AG04449 (cell line): ENCODE data around the gene CHCHD1.
"Not testable (repeated sequence)": the region's sequence is repeated elsewhere in the genome, so short reads cannot be mapped to it uniquely, and the experiment has no call there.

Source experiments
- CTCF ChIA-PET: fragments of 350-600 bp; formaldehyde crosslinking; extraction: SDS; loops from one replicate; lab custom pipeline; 2021; ENCODE audit warnings: antibody characterized with exemption; lab: Yijun Ruan, JAX
- POLR2A ChIA-PET: fragments of 400-600, 350-600 bp; formaldehyde crosslinking; extraction: SDS; loops from one replicate; lab custom pipeline; 2020; ENCODE audit warnings: antibody characterized with exemption, inconsistent platforms; lab: Yijun Ruan, JAX
- DNase-seq: peaks from one replicate; pipeline ENCODE4 v3.0.0-alpha.2; 2010; ENCODE audit warnings: low read depth, low spot score
- H3K4me3 ChIP-seq: 2 replicates; pipeline ENCODE4 v1.5.1; 2011; ENCODE audit warnings: low read depth, mild to moderate bottlenecking, control low read depth, low read length
- TF ChIP-seq, protein P1 (sequence below): IDR thresholded peaks from one replicate; pipeline ENCODE4 v1.5.1; 2011; ENCODE audit warnings: mild to moderate bottlenecking, moderate library complexity, low read length, control low read depth, inconsistent platforms; ENCODE audit not compliant: insufficient read depth; ENCODE audit errors: missing control alignments

Gene CHCHD1

DNA sequence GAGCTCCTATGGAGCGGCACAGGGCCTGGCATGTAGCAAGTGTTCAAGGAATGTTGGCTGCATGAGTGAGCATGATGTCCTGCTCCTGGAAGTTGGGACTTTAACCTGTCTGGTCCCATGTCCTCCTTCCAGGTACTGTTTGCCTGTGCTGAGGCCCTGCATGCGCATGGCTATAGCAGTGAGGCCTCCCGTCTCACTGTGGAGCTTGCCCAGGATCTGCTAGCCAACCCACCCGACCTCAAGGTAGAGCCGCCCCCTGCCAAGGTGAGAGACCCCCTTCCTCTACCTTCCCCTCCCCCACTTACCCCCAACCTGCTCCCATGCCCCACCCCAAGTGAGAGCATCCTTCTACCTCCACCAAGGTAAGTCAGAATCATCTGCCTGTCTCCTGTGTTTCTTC is 11.6 kb downstream of the CHCHD1 start:
- CTCF ChIA-PET, result interaction anchor here (1.0 to 1.2 kb wide), 2 partner anchors 55 to 86 kb away, joined by 3 to 4 read pairs; no protein-coding TSS in a partner anchor
- POLR2A ChIA-PET, result no interaction called here
- TF ChIP-seq, protein P1, sequence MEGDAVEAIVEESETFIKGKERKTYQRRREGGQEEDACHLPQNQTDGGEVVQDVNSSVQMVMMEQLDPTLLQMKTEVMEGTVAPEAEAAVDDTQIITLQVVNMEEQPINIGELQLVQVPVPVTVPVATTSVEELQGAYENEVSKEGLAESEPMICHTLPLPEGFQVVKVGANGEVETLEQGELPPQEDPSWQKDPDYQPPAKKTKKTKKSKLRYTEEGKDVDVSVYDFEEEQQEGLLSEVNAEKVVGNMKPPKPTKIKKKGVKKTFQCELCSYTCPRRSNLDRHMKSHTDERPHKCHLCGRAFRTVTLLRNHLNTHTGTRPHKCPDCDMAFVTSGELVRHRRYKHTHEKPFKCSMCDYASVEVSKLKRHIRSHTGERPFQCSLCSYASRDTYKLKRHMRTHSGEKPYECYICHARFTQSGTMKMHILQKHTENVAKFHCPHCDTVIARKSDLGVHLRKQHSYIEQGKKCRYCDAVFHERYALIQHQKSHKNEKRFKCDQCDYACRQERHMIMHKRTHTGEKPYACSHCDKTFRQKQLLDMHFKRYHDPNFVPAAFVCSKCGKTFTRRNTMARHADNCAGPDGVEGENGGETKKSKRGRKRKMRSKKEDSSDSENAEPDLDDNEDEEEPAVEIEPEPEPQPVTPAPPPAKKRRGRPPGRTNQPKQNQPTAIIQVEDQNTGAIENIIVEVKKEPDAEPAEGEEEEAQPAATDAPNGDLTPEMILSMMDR, result no peak
- DNase-seq, result no peak
- H3K4me3 ChIP-seq, result no peak overlapping the region

DNA sequence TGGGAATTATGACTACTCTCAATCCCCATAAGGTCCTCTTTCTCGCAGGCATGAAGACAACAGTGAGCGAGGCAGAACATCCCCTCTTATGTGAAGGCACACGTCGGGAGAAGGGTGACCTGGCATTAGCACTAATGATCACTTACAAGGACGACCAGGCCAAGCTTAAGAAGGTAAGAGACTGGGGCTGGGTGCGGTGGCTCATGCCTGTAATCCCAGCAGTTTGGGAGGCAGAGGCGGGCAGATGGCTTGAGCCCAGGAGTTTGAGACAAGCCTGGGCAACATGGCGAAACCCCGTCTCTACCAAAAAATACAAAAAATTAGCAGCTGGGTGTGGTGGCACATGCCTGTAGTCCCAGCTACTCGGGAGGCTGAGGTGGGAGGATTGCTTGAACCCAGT is 13.6 kb downstream of the CHCHD1 start:
- CTCF ChIA-PET, result interaction anchor here (1.7 kb wide), 1 partner anchor 10 kb away, joined by 3 read pairs; no protein-coding TSS in a partner anchor
- DNase-seq, H3K4me3 ChIP-seq: not testable (repeated sequence)
- POLR2A ChIA-PET, result interaction anchor here (0.7 kb wide), 1 partner anchor 10 kb away, joined by 3 read pairs; the partner anchor contains the start of gene ZSWIM8

DNA sequence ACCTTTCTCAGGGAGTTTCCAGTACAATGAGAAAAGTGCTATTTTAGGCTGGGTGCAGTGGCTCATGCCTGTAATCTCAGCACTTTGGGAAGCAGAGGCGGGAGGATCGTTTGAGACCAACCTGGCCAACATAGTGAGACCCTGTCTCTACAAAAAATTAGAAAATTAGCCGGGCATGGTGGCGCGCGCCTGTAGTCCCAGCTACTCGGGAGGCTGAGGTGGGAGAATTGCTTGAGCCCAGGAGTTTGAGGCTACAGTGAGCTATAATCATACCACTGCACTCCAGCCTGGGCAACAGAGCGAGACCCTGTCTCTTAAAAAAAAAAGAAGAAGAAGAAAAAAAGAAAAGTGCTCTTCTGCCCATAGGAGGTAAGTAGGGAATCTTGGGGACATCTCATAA is 14.2 kb downstream of the CHCHD1 start:
- H3K4me3 ChIP-seq, DNase-seq, CTCF ChIA-PET: not testable (repeated sequence)
- POLR2A ChIA-PET, result interaction anchor here (0.7 kb wide), 1 partner anchor 10 kb away, joined by 3 read pairs; the partner anchor contains the start of gene ZSWIM8

DNA sequence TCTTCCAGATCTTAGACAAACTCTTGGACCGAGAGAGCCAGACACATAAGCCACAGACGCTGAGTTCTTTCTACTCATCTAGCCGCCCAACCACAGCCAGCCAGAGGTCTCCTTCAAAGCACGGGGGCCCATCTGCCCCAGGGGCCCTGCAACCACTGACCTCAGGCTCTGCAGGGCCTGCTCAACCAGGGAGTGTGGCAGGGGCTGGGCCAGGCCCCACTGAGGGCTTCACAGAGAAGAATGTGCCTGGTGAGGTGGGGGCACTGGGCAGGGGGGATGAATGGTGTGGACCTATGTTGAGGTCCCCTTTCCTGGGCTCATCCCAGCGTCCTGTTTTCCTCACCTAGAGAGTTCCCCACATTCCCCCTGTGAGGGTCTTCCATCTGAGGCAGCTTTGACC is 14.9 kb downstream of the CHCHD1 start:
- DNase-seq, result no peak
- H3K4me3 ChIP-seq, result no peak overlapping the region
- ChIA-PET CTCF (interaction anchor here (0.6 kb wide), 1 partner anchor 82 kb away, joined by 3 read pairs; no protein-coding TSS in a partner anchor), POLR2A (no interaction called here)
- TF ChIP-seq, protein P1, result no peak

DNA sequence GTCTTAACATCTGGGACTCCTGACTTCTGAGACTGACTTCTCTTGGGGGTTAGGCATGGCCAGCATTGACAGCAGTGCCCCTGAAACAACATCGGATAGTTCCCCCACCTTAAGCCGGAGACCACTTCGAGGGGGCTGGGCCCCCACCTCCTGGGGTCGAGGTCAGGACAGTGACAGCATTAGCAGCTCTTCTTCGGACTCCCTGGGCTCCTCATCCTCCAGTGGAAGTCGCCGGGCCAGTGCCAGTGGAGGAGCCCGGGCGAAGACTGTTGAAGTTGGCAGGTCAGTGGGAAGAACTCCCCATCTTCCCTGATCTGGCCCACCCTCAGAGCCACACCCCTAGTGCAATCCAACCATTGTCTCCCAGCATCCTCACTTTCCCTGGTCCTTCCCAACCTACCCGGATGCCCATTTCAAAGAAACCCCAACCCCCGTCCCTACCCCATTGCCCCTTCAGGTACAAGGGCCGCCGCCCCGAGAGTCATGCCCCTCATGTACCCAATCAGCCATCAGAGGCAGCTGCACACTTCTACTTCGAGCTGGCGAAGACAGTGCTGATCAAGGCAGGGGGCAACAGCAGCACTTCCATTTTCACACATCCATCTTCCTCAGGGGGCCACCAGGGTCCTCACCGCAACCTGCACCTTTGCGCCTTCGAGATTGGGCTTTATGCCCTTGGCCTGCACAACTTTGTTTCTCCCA is 15.6 kb downstream of the CHCHD1 start:
- TF ChIP-seq, protein P1, result no peak
- H3K4me3 ChIP-seq, result no peak overlapping the region
- CTCF ChIA-PET, result no interaction called here
- DNase-seq, result no peak
- POLR2A ChIA-PET, result no interaction called here

GRCh38 chr10:73798087-73798486 is 16.2 kb downstream of the CHCHD1 start:
- H3K4me3 ChIP-seq, result no peak overlapping the region
- CTCF ChIA-PET, result no interaction called here
- DNase-seq, result no peak
- POLR2A ChIA-PET, result interaction anchor here (1.5 to 1.9 kb wide), 2 partner anchors 12 to 16 kb away, joined by 5 to 6 read pairs; partner anchors contain the start of genes CHCHD1 and ZSWIM8
- TF ChIP-seq, protein P1, result no peak

DNA sequence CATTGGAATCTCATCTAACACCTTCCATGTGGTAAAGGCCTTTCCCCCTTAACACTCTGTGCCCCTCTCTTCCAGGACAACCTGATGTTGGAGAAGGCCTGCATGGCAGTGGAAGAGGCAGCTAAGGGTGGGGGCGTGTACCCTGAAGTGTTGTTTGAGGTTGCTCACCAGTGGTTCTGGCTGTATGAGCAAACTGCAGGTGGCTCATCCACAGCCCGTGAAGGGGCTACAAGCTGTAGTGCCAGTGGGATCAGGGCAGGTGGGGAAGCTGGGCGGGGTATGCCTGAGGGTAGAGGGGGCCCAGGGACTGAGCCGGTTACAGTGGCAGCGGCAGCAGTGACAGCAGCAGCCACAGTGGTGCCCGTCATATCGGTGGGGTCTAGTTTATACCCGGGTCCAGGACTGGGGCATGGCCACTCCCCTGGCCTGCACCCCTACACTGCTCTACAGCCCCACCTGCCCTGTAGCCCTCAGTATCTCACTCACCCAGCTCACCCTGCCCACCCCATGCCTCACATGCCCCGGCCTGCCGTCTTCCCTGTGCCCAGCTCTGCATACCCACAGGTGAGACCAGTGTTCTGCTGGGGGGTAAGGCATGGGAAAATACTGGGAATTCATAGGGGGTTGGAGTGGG is 17.2 kb downstream of the CHCHD1 start:
- POLR2A ChIA-PET, result interaction anchor here (0.5 to 1.9 kb wide), 4 partner anchors 13 to 27 kb away, joined by 3 to 6 read pairs (median 4); partner anchors contain the start of genes CHCHD1 and ZSWIM8

More for the DNA sequence above, 17.2 kb downstream of the CHCHD1 start:
- H3K4me3 ChIP-seq, result no peak overlapping the region
- TF ChIP-seq, protein P1, result no peak
- DNase-seq, result no peak
- CTCF ChIA-PET, result no interaction called here
